Neural progenitor cell (in vitro differentiated cells): ENCODE data around the gene CPN1.

Experiments
- CTCF ChIP-seq: fragments of 200-600 bp; sonication (generic); IDR thresholded peaks from 2 replicates; pipeline ENCODE4 v1.5.1; 2017; ENCODE audit warnings: antibody characterized with exemption, mild to moderate bottlenecking
- EZH2 ChIP-seq: fragments of 200-600 bp; sonication (generic); IDR thresholded peaks from 2 replicates; pipeline ENCODE4 v1.6.1; 2017; ENCODE audit warnings: antibody characterized with exemption, mild to moderate bottlenecking, moderate library complexity
- EZH2phosphoT487 ChIP-seq: fragments of 200-600 bp; sonication (generic); IDR thresholded peaks from 2 replicates; pipeline ENCODE4 v1.6.1; 2017; ENCODE audit warnings: antibody characterized with exemption

GRCh38 chr10:100103581-100103980, 21.9 kb upstream of the CPN1 start:
- TF ChIP-seq CTCF (no peak), EZH2 (no peak), EZH2phosphoT487 (no peak)
